ENCODE measurements around the gene VDR. TPM values are rescaled to one million over a fixed set of nuclear protein-coding genes. Genes with fewer than 3 reads are reported as not detected.
A peak's percentile ranks its signal among the peaks of the same experiment; 100 is the strongest.

VDR gene
- total RNA-seq, 1 donor from 2014 or later = 0.33 TPM

- intact Hi-C loops (cut with micrococcal nuclease) = no loop called here
- Histone ChIP-seq H3K4me1 (no peaks in the 10 kb centered on the region), H3K4me3 (no peak overlapping the region), H3K27ac (replicated peaks) (no peak overlapping the region), H3K36me3 (peaks cover 100% of the 10 kb centered on the region), H3K27me3 (ENCODE audit: low read depth) (no peaks in the 10 kb centered on the region), H3K9me3 (replicated peaks) (no peaks in the 10 kb centered on the region)
- DNase-seq = peak; percentile 14
- no peak for TF ChIP-seq CTCF (IDR thresholded peaks at IDR 0.05; ENCODE audit: borderline replicate concordance)
Measured at GRCh38 chr12:47791874-47792273, 112.9 kb downstream of the VDR start.

Other genes with a start within 250 kb of the VDR start
- gene RPAP3, start 199.0 kb downstream of the VDR start, total RNA-seq = 24.2 TPM
- gene ENDOU, start 179.5 kb downstream of the VDR start, total RNA-seq = 0.49 TPM
- 34.8 TPM for gene RAPGEF3, start 146.1 kb downstream of the VDR start, total RNA-seq
- 25.3 TPM for gene SLC48A1, start 131.8 kb downstream of the VDR start, total RNA-seq
- 47.1 TPM for gene HDAC7, start 85.1 kb downstream of the VDR start, total RNA-seq
- 48.1 TPM for gene TMEM106C, start 58.6 kb upstream of the VDR start, total RNA-seq
- gene COL2A1, start 99.5 kb upstream of the VDR start, total RNA-seq = not detected
- gene SENP1, start 201.1 kb upstream of the VDR start, total RNA-seq = 5.3 TPM
- 671 TPM for gene PFKM, start 214.4 kb upstream of the VDR start, total RNA-seq

All from left ventricle myocardium inferior (tissue), 1 donor.